HepG2 (cell line): ENCODE data around the gene TRIAP1. TPM values are rescaled to one million over a fixed set of nuclear protein-coding genes. Genes with fewer than 3 reads are reported as not detected.

Experiments
- CHD2 ChIP-seq: IDR thresholded peaks from 2 replicates; pipeline ENCODE4 v1.6.1; 2011; ENCODE audit warnings: low read depth, low read length, improper control_type of control experiment
- HMG20A ChIP-seq: IDR thresholded peaks from 2 replicates; pipeline ENCODE4 v1.6.1; 2016; ENCODE audit warnings: borderline replicate concordance
- KAT2B ChIP-seq: fragments of 150-350 bp; IDR thresholded peaks from 2 replicates; pipeline ENCODE4 v1.6.1; 2014; ENCODE audit warnings: low read depth, low read length, borderline replicate concordance
- MYC ChIP-seq: sonication (generic); formaldehyde crosslinking; IDR thresholded peaks from 2 replicates; pipeline ENCODE4 v1.9.0; 2021; ENCODE audit warnings: missing genetic modification reagents, borderline replicate concordance
- NFE2L1 ChIP-seq: sonication (generic); formaldehyde crosslinking; IDR thresholded peaks from 2 replicates; pipeline ENCODE4 v1.4.0; 2020; ENCODE audit warnings: missing genetic modification reagents, mild to moderate bottlenecking, borderline replicate concordance
- NR2F2 ChIP-seq: IDR thresholded peaks from 2 replicates; pipeline ENCODE4 v1.6.1; 2012; ENCODE audit warnings: low read depth, inconsistent platforms, borderline replicate concordance
- ONECUT2 ChIP-seq: sonication (generic); formaldehyde crosslinking; IDR thresholded peaks from 2 replicates; pipeline ENCODE4 v1.4.0; 2020; ENCODE audit warnings: missing genetic modification reagents
- PRMT3 ChIP-seq: sonication (generic); formaldehyde crosslinking; IDR thresholded peaks from 2 replicates; pipeline ENCODE4 v1.8.1; 2022; ENCODE audit warnings: low read depth, mild to moderate bottlenecking, moderate library complexity, missing genetic modification reagents, borderline replicate concordance
- SOX13 ChIP-seq, 3 experiments: fragments of 450-650 bp in 1 of 3; sonication (generic) in 1 of 3; formaldehyde crosslinking in 1 of 3; IDR thresholded peaks in 2 of 3; conservative IDR thresholded peaks in 1 of 3; 2 replicates each; pipeline versions ENCODE4 v1.5.0 to v1.6.1; 2016 to 2020; ENCODE audit warnings: antibody characterized with exemption in 1 of 3, mild to moderate bottlenecking in 1 of 3, missing compliant biosample characterization in 1 of 3, missing genetic modification reagents in 1 of 3, moderate library complexity in 1 of 3
- SRF ChIP-seq: IDR thresholded peaks from 2 replicates; pipeline ENCODE4 v1.6.1; 2011; ENCODE audit warnings: mild to moderate bottlenecking, low read depth, low read length, moderate library complexity
- ZNF138 ChIP-seq: sonication (generic); formaldehyde crosslinking; IDR thresholded peaks from 2 replicates; pipeline ENCODE4 v1.5.0; 2020; ENCODE audit warnings: mild to moderate bottlenecking, low read depth, missing genetic modification reagents
- ZNF354B ChIP-seq: sonication (generic); formaldehyde crosslinking; IDR thresholded peaks from 2 replicates; pipeline ENCODE4 v1.8.0; 2022; ENCODE audit warnings: mild to moderate bottlenecking, missing genetic modification reagents
- ZNF468 ChIP-seq: sonication (generic); formaldehyde crosslinking; IDR thresholded peaks from 2 replicates; pipeline ENCODE4 v1.8.0; 2022; ENCODE audit warnings: mild to moderate bottlenecking, moderate library complexity, missing genetic modification reagents
- ZNF546 ChIP-seq: sonication (generic); formaldehyde crosslinking; conservative IDR thresholded peaks from 2 replicates; pipeline ENCODE4 v1.8.1; 2023; ENCODE audit warnings: mild to moderate bottlenecking, missing genetic modification reagents
- ZNF598 ChIP-seq: sonication (generic); formaldehyde crosslinking; IDR thresholded peaks from 2 replicates; pipeline ENCODE4 v1.5.1; 2020; ENCODE audit warnings: mild to moderate bottlenecking, missing genetic modification reagents, borderline replicate concordance
- ZNF619 ChIP-seq: sonication (generic); formaldehyde crosslinking; IDR thresholded peaks from 2 replicates; pipeline ENCODE4 v1.4.0; 2020; ENCODE audit warnings: mild to moderate bottlenecking, missing genetic modification reagents
- ZNF749 ChIP-seq: sonication (generic); formaldehyde crosslinking; IDR thresholded peaks from 2 replicates; pipeline ENCODE4 v1.8.0; 2022; ENCODE audit warnings: mild to moderate bottlenecking, missing genetic modification reagents, moderate library complexity, borderline replicate concordance
- ZSCAN12 ChIP-seq: sonication (generic); formaldehyde crosslinking; IDR thresholded peaks from 2 replicates; pipeline ENCODE4 v1.9.0; 2021; ENCODE audit warnings: mild to moderate bottlenecking, missing genetic modification reagents
- polyA plus RNA-seq, 8 experiments: library from polyadenylated mRNA; depleted of rRNA in 3 of 8; stranded (reverse) in 7 of 8; unstranded in 1 of 8; fragments of >200 nt; fragmentation: Illumina TruSeq in 4 of 8; extraction: Trizol in 4 of 8; gene quantifications; 2 replicates each; pipeline versions ENCODE4 v1.2.1 to v1.2.3, GENCODE V29; 2011 to 2016; ENCODE audit warnings: low read depth in 4 of 8, missing spikeins in 1 of 8, mixed read lengths in 1 of 8; ENCODE audit not compliant: insufficient read depth in 1 of 8
- total RNA-seq, 5 experiments: library from RNA; depleted of rRNA; stranded (reverse); fragments of >200 nt; fragmentation: Illumina TruSeq; extraction: Trizol; gene quantifications; 2 replicates each; pipeline ENCODE4 v1.2.3, GENCODE V29; 2016; ENCODE audit warnings: low read depth in 1 of 5
- TF ChIP-seq, protein P1 (sequence below): sonication (generic); formaldehyde crosslinking; IDR thresholded peaks from 2 replicates; pipeline ENCODE4 v1.4.0; 2020; ENCODE audit warnings: missing genetic modification reagents, borderline replicate concordance
- TF ChIP-seq, protein P2 (sequence below): sonication (generic); formaldehyde crosslinking; IDR thresholded peaks from 2 replicates; pipeline ENCODE4 v1.5.1; 2020; ENCODE audit warnings: missing genetic modification reagents, mild to moderate bottlenecking, borderline replicate concordance
- TF ChIP-seq, protein P3 (sequence below): sonication (generic); formaldehyde crosslinking; IDR thresholded peaks from 2 replicates; pipeline ENCODE4 v1.8.0; 2022; ENCODE audit warnings: missing genetic modification reagents, mild to moderate bottlenecking, inconsistent platforms, borderline replicate concordance
- TF ChIP-seq, protein P4 (sequence below): sonication (generic); formaldehyde crosslinking; IDR thresholded peaks from 2 replicates; pipeline ENCODE4 v1.8.1; 2023; ENCODE audit warnings: mild to moderate bottlenecking, moderate library complexity, missing genetic modification reagents

Gene TRIAP1
- total and polyA plus RNA-seq, 2 of the 13 experiments (the other 11 are each of a cell fraction or from before 2014, with no cell fraction given): 55.0 to 117 TPM

DNA sequence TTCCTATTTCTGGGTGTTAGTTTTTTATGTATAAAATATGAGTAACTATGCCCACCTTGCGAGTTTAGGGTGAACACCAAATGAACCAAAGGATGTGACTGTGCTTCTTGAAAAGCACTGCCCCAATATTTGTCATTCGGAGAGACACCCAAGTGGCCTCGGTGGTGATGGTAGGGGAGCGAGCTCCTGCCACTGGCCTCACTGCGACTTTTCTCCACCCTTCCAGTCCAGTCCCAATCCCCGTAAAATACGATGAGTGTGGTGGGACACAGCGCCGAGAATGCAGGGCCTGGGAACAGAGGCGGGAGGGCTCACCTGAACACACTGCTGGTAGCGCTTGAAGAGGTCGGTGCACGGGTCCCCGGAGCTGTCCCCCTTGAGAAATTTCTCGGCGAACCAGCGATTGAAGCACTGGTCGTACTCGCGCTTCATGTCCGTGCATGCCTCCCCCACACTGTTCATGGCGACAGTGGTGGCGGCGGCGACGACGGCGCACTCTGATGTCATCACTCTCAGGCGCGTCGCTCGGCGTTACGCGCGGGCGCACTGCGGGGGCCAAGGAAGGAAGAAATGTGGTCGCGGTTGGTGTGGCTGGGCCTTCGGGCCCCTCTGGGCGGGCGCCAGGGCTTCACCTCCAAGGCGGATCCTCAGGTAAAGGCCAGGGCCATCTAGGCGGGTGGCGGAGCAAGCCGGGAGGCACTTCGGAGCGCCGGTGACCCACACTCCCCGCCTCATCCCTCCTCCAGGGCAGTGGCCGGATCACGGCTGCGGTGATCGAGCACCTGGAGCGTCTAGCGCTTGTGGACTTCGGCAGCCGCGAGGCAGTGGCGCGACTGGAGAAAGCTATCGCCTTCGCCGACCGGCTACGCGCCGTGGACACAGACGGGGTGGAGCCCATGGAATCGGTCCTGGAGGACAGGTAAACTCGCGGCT is at the start of gene TRIAP1, which contains the start of gene GATC (continued):
- TF ChIP-seq ZNF619 (CRISPR knock-in tag) (peak; percentile 79; the same call in 1 of the 2 replicates), ZNF138 (CRISPR knock-in tag) (peak; percentile 40; the same call in 1 of the 2 replicates), KAT2B (no peak), ZNF546 (CRISPR knock-in tag) (peak; percentile 80), MYC (CRISPR knock-in tag) (peak; percentile 99), ZNF749 (CRISPR knock-in tag) (peak; percentile 52; the same call in 1 of the 2 replicates), NFE2L1 (CRISPR knock-in tag) (peak; percentile 68; the same call in 1 of the 2 replicates), ZNF354B (no peak; the same call in 1 of the 2 replicates), ZNF598 (CRISPR knock-in tag) (peak; percentile 98), ZNF468 (CRISPR knock-in tag) (0 out of 2 replicates have a peak, but pooled peaks have one; percentile 49), ZSCAN12 (CRISPR knock-in tag) (no peak), SRF (peak; percentile 94), ONECUT2 (no peak; the same call in 1 of the 2 replicates), NR2F2 (peak; percentile 32; the same call in 1 of the 2 replicates), CHD2 (peak; percentile 58; the same call in 1 of the 2 replicates), HMG20A (CRISPR knock-in tag) (peak; percentile 39; the same call in 1 of the 2 replicates), SOX13 (IDR thresholded peaks at IDR 0.05) (0 out of 2 replicates have a peak, but pooled peaks have one; percentile 37), SOX13 (CRISPR knock-in tag; conservative IDR thresholded peaks at IDR 0.05 in 1 of 2, IDR thresholded peaks at IDR 0.05 in 1 of 2) (peak in 1 of 2 experiments; percentile 58; a peak in 2 of 4 replicates), PRMT3 (CRISPR knock-in tag) (no peak)
- TF ChIP-seq, protein P1, sequence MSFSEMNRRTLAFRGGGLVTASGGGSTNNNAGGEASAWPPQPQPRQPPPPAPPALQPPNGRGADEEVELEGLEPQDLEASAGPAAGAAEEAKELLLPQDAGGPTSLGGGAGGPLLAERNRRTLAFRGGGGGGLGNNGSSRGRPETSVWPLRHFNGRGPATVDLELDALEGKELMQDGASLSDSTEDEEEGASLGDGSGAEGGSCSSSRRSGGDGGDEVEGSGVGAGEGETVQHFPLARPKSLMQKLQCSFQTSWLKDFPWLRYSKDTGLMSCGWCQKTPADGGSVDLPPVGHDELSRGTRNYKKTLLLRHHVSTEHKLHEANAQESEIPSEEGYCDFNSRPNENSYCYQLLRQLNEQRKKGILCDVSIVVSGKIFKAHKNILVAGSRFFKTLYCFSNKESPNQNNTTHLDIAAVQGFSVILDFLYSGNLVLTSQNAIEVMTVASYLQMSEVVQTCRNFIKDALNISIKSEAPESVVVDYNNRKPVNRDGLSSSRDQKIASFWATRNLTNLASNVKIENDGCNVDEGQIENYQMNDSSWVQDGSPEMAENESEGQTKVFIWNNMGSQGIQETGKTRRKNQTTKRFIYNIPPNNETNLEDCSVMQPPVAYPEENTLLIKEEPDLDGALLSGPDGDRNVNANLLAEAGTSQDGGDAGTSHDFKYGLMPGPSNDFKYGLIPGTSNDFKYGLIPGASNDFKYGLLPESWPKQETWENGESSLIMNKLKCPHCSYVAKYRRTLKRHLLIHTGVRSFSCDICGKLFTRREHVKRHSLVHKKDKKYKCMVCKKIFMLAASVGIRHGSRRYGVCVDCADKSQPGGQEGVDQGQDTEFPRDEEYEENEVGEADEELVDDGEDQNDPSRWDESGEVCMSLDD (CRISPR knock-in tag): no peak
- TF ChIP-seq, protein P2, sequence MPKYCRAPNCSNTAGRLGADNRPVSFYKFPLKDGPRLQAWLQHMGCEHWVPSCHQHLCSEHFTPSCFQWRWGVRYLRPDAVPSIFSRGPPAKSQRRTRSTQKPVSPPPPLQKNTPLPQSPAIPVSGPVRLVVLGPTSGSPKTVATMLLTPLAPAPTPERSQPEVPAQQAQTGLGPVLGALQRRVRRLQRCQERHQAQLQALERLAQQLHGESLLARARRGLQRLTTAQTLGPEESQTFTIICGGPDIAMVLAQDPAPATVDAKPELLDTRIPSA (CRISPR knock-in tag): no peak
- TF ChIP-seq, protein P3, sequence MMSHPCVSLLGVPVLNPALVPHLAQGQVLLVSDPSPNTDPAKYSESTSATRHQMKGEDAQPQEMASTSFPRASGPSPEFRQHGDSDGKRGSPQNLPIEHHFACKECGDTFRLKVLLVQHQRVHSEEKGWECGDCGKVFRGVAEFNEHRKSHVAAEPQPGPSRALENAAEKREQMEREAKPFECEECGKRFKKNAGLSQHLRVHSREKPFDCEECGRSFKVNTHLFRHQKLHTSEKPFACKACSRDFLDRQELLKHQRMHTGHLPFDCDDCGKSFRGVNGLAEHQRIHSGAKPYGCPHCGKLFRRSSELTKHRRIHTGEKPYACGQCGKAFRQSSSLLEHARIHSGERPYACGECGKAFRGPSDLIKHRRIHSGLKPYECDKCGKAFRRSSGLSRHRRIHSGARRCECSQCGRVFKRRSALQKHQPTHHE (CRISPR knock-in tag): peak; percentile 92
- TF ChIP-seq, protein P4, sequence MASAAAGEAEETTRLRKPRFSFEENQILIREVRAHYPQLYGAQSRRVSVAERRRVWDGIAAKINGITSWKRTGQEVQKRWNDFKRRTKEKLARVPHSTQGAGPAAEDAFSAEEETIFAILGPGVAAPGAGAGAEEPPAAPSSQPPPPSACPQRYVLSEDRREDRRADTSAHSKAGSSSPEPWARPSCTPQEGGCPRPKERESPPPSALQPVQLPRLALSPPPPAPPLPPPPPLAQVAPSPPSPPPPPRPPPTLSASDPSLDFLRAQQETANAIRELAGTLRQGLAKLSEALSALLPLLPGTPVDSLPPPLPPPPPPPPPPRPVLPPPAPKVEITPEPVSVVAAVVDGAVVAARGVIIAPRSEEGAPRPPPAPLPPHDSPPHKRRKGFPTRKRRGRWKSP (CRISPR knock-in tag): peak; percentile 74; the same call in 1 of the 2 replicates
